PC-9 (cell line): ENCODE measurements around the gene MAP2K2. TPM values are rescaled to one million over a fixed set of nuclear protein-coding genes. Genes with fewer than 3 reads are reported as not detected.

Experiments used
- BruUV-seq: library from RNA; stranded (reverse); fragments of 400-500 nt; replicated peaks from 2 replicates; lab custom pipeline; 2021; lab: Mats Ljungman, UMichigan
- CTCF ChIA-PET: fragments of 300-600 bp; sonication (Branson Sonifier 250); formaldehyde crosslinking; loops from one replicate; lab custom pipeline; 2022; ENCODE audit warnings: antibody characterized with exemption; lab: Charles Lee
- POLR2A ChIA-PET: fragments of 300-600 bp; sonication (Branson Sonifier 250); formaldehyde crosslinking; loops from one replicate; lab custom pipeline; 2022; ENCODE audit warnings: antibody characterized with exemption; ENCODE audit not compliant: unreplicated experiment; lab: Charles Lee
- DNase-seq, 2 experiments: peaks; one replicate each; pipeline versions ENCODE4 v3.0.0 to v3.0.0-alpha.2; 2015 to 2022; ENCODE audit warnings: mixed read lengths in 1 of 2
- H2AFZ ChIP-seq: fragments of 200-600 bp; sonication (generic); 2 replicates; pipeline ENCODE4 v1.8.1; 2017; ENCODE audit warnings: antibody characterized with exemption
- H3F3A ChIP-seq: fragments of 200-600 bp; sonication (generic); 2 replicates; pipeline ENCODE4 v1.8.1; 2017; ENCODE audit warnings: antibody characterized with exemption, mild to moderate bottlenecking, low read depth; ENCODE audit not compliant: insufficient read depth
- H3K27ac ChIP-seq: fragments of 200-600 bp; sonication (generic); 2 replicates; pipeline ENCODE4 v1.6.1; 2016; ENCODE audit warnings: mixed run types
- H3K27me3 ChIP-seq: fragments of 200-600 bp; sonication (generic); 2 replicates; pipeline ENCODE4 v1.6.1; 2016; ENCODE audit warnings: low read depth, mixed run types; ENCODE audit not compliant: insufficient read depth
- H3K36me3 ChIP-seq: fragments of 200-600 bp; sonication (generic); 2 replicates; pipeline ENCODE4 v1.6.1; 2016; ENCODE audit warnings: low read depth, mixed run types
- H3K4me1 ChIP-seq: fragments of 200-600 bp; sonication (generic); replicated peaks from 2 replicates; pipeline ENCODE4 v1.6.1; 2016; ENCODE audit warnings: mixed run types; ENCODE audit not compliant: insufficient read depth
- H3K4me2 ChIP-seq: fragments of 200-600 bp; sonication (generic); 2 replicates; pipeline ENCODE4 v1.6.1; 2017; ENCODE audit warnings: mixed run types
- H3K4me3 ChIP-seq: fragments of 200-600 bp; sonication (generic); 2 replicates; pipeline ENCODE4 v1.6.1; 2016; ENCODE audit warnings: mixed run types
- H3K79me2 ChIP-seq: fragments of 200-600 bp; sonication (generic); 2 replicates; pipeline ENCODE4 v1.6.1; 2017; ENCODE audit warnings: low read depth, mixed run types
- H3K9me2 ChIP-seq: fragments of 200-600 bp; sonication (generic); 2 replicates; pipeline ENCODE4 v1.8.1; 2017; ENCODE audit warnings: mild to moderate bottlenecking; ENCODE audit not compliant: insufficient read depth
- H3K9me3 ChIP-seq: fragments of 200-600 bp; sonication (generic); 2 replicates; pipeline ENCODE4 v1.8.1; 2016; ENCODE audit warnings: low read depth; ENCODE audit not compliant: insufficient read depth
- H4K20me1 ChIP-seq: fragments of 200-600 bp; sonication (generic); 2 replicates; pipeline ENCODE4 v1.8.1; 2017; ENCODE audit not compliant: insufficient read depth
- CTCF ChIP-seq: fragments of 200-600 bp; sonication (generic); conservative IDR thresholded peaks from 2 replicates; pipeline ENCODE4 v1.6.1; 2017; ENCODE audit warnings: mixed run types, antibody characterized with exemption, mild to moderate bottlenecking, moderate library complexity
- EZH2 ChIP-seq: fragments of 200-600 bp; sonication (generic); IDR thresholded peaks from 2 replicates; pipeline ENCODE4 v1.8.0; 2017; ENCODE audit warnings: antibody characterized with exemption, low read depth
- intact Hi-C: fragments of 100-400 bp; cut with micrococcal nuclease; formaldehyde crosslinking; loops from one replicate; pipeline ENCODE4 v1.10.0; 2022; ENCODE audit not compliant: unreplicated experiment
- total RNA-seq: library from RNA; stranded (reverse); gene quantifications from 2 replicates; pipeline ENCODE4 v1.2.3, GENCODE V29; 2021

MAP2K2 gene
- total RNA-seq, 1 experiment from 2014 or later = 160 TPM

- intact Hi-C loops = loop anchor here (5.0 to 10.0 kb wide), 2 partner anchors 73 to 85 kb away; partner anchors contain the start of gene EEF2
- H3K79me2 ChIP-seq = peaks cover 99% of the 10 kb centered on the region
- no peak overlapping the region for H2AFZ ChIP-seq
- peak overlapping the region; percentile 47; the same call in 1 of the 2 replicates for H3K4me3 ChIP-seq
- peak overlapping the region; percentile 91; the same call in 1 of the 2 replicates for H3K4me2 ChIP-seq
- no peaks in the 10 kb centered on the region for H3K36me3 ChIP-seq
- H3K27ac ChIP-seq = peak overlapping the region; percentile 96
- ChIA-PET CTCF (no interaction called here), POLR2A (interaction anchor here (0.7 kb wide), 1 partner anchor 18 kb away, joined by 3 read pairs; no protein-coding TSS in a partner anchor)
- H3K9me3 ChIP-seq = no peaks in the 10 kb centered on the region
- H4K20me1 ChIP-seq = peaks cover 54% of the 10 kb centered on the region
- peaks cover 63% of the 10 kb centered on the region for H3K4me1 ChIP-seq
- no TSS peak for BruUV-seq
- DNase-seq = peak in 1 of 2 experiments; percentile 68
- H3K9me2 ChIP-seq = no peaks in the 10 kb centered on the region
- peaks cover 45% of the 10 kb centered on the region; the same call in 1 of the 2 replicates for H3F3A ChIP-seq
- no peaks in the 10 kb centered on the region for H3K27me3 ChIP-seq
- no peak for TF ChIP-seq CTCF
- TF ChIP-seq EZH2 = no peak
Observed at GRCh38 chr19:4059891-4060620, 63.9 kb downstream of the MAP2K2 start.

DNA sequence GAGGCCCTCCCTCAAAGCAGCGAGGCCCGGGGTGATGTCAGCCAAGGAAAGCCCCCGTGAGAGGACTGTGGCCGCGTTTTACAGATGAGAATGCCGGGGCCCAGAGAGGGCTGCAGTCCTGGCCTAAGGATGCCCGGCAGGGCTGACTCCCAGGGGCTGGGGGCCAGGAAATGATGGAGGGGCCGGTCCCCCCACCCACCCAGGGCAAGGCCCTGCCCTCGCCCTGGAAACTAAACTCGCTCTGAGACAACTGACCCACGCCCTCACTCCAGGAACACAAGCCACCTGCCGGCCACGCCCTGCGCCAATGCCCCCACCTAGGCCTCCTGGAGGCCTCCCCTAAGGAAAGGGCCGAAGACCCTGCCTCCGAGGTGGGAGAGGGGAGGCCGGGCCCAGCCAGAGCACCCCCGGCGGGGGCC, 64.5 kb downstream of the MAP2K2 start:
- DNase-seq = no peak
- POLR2A ChIA-PET = interaction anchor here (0.7 kb wide), 1 partner anchor 17 kb away, joined by 3 read pairs; no protein-coding TSS in a partner anchor
- peaks cover 97% of the 10 kb centered on the region for H3K79me2 ChIP-seq
- no peaks in the 10 kb centered on the region for H3K27me3 ChIP-seq
- CTCF ChIA-PET = interaction anchor here (1.0 kb wide), 1 partner anchor 74 kb away, joined by 4 read pairs; no protein-coding TSS in a partner anchor
- no peaks in the 10 kb centered on the region for H3K9me2 ChIP-seq
- H3K4me3 ChIP-seq = peak overlapping the region; percentile 47; the same call in 1 of the 2 replicates
- no peak overlapping the region for H2AFZ ChIP-seq
- H3K4me2 ChIP-seq = peak overlapping the region; percentile 91
- intact Hi-C loops = no loop called here
- H3K36me3 ChIP-seq = no peaks in the 10 kb centered on the region
- BruUV-seq = no TSS peak
- H3K27ac ChIP-seq = peak overlapping the region; percentile 96
- H3K9me3 ChIP-seq = no peaks in the 10 kb centered on the region
- H3K4me1 ChIP-seq = peaks cover 63% of the 10 kb centered on the region
- peaks cover 45% of the 10 kb centered on the region; the same call in 1 of the 2 replicates for H3F3A ChIP-seq
- H4K20me1 ChIP-seq = peaks cover 54% of the 10 kb centered on the region
- TF ChIP-seq EZH2 (no peak), CTCF (no peak)

DNA sequence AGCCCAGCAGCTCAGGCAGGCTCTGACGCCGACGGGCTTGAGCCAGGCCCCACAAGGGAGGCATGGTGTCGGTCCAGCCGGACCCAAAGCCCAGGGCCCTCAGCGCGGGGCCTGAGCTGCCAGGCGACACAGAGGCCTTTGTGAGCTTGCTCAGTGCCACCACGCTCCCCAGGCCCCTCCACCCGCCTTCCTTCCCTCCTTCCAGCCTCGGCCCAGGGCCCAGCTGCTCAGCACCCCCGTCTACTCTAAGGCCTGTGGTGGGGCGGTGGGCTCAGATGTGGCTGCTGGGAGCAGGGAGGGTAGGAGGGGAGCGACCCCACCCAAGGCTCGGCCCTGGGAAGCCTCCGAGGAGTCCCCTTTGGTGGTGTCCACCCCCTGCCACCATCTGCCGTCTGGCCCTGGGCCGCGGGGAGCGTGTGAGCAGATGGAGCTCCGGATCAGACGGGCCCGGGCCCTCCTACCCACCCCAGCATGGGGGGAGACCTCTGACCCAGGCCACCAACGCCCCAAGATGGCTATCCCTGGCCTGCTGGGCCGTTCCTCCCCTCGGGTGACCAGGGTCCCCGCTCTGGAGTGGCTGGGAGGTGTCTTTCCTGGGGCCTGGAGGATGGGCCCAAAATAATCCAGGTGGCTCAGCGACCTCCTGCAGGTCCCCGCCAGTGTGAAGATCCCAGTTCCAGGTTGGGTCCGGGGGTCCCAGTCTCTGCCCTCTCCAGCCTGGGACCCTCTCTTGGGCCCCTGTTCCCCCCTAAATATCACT, 65.0 kb downstream of the MAP2K2 start:
- intact Hi-C loops = no loop called here
- Histone ChIP-seq H3K79me2 (peaks cover 93% of the 10 kb centered on the region), H2AFZ (no peak overlapping the region), H3F3A (peaks cover 47% of the 10 kb centered on the region; the same call in 1 of the 2 replicates), H4K20me1 (peaks cover 54% of the 10 kb centered on the region), H3K9me3 (no peaks in the 10 kb centered on the region), H3K4me3 (peak overlapping the region; percentile 47; the same call in 1 of the 2 replicates), H3K36me3 (no peaks in the 10 kb centered on the region), H3K4me2 (peak overlapping the region; percentile 91), H3K27me3 (no peaks in the 10 kb centered on the region), H3K4me1 (peaks cover 63% of the 10 kb centered on the region), H3K27ac (peak overlapping the region; percentile 96), H3K9me2 (no peaks in the 10 kb centered on the region)
- TSS peak; percentile 88 for BruUV-seq
- TF ChIP-seq CTCF = no peak
- TF ChIP-seq EZH2 = no peak
- ChIA-PET POLR2A (interaction anchor here (0.5 to 0.6 kb wide), 2 partner anchors 21 to 210 kb away, joined by 6 to 14 read pairs; no protein-coding TSS in a partner anchor), CTCF (interaction anchor here (1.0 kb wide), 1 partner anchor 73 kb away, joined by 4 read pairs; no protein-coding TSS in a partner anchor)
- no peak for DNase-seq
